Measurements from ENCODE around the gene DRC1.
"Not testable (repeated sequence)": the region's sequence is repeated elsewhere in the genome, so short reads cannot be mapped to it uniquely, and the experiment has no call there.

DRC1 gene

DNA sequence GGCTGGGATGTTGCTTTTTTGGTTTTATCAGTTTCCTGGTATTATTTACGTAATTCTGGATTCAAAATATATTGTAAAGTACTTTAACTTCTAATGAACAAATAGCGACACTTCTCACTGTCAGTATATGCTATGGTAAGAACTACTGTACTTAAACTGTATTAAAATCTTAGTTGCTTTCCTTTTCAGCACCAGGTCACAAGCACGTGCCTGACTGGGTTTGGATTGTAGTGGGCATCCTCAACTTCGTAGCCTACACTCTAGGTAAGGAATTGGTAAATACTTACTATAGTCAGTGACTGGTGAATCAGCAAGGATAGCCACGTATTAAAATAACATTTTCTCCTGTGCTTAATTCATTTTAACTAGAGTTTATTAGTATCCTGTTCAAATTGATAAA lies 34.8 kb upstream of the DRC1 start:
- no peaks in the 10 kb centered on the region for H3K27me3 ChIP-seq (ENCODE audit: control insufficient read depth, insufficient read depth, low read length)
- no peak overlapping the region for H2AFZ ChIP-seq
- H3K4me1 ChIP-seq, result peaks cover 34% of the 10 kb centered on the region
- no peak overlapping the region for H3K4me3 ChIP-seq (ENCODE audit: low read depth, low read length)
- TF ChIP-seq, protein P1, sequence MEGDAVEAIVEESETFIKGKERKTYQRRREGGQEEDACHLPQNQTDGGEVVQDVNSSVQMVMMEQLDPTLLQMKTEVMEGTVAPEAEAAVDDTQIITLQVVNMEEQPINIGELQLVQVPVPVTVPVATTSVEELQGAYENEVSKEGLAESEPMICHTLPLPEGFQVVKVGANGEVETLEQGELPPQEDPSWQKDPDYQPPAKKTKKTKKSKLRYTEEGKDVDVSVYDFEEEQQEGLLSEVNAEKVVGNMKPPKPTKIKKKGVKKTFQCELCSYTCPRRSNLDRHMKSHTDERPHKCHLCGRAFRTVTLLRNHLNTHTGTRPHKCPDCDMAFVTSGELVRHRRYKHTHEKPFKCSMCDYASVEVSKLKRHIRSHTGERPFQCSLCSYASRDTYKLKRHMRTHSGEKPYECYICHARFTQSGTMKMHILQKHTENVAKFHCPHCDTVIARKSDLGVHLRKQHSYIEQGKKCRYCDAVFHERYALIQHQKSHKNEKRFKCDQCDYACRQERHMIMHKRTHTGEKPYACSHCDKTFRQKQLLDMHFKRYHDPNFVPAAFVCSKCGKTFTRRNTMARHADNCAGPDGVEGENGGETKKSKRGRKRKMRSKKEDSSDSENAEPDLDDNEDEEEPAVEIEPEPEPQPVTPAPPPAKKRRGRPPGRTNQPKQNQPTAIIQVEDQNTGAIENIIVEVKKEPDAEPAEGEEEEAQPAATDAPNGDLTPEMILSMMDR (IDR thresholded peaks at IDR 0.05), result no peak
- H3K27ac ChIP-seq, result no peak overlapping the region
- no peak overlapping the region for H3K9ac ChIP-seq
- no peaks in the 10 kb centered on the region for H3K9me3 ChIP-seq (ENCODE audit: control insufficient read depth, low read length)
- no peaks in the 10 kb centered on the region for H3K36me3 ChIP-seq (ENCODE audit: control insufficient read depth, insufficient read depth, low read length)
- no peak overlapping the region for H3K4me2 ChIP-seq (ENCODE audit: low read length)
- H3K79me2 ChIP-seq, result peaks cover 5% of the 10 kb centered on the region

DNA sequence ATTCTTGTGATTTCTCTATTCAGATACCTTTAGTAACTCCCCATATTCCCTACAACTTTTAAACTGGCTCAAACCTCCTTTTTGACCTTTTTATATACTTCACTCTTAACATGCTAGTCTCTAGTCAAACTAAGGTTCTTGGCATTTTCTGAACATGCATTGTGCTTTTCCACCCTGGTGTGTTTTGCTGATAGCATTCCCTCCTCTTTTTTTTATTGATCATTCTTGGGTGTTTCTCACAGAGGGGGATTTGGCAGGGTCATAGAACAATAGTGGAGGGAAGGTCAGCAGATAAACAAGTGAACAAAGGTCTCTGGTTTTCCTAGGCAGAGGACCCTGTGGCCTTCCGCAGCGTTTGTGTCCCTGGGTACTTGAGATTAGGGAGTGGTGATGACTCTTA lies 32.1 kb upstream of the DRC1 start:
- H3K27me3 ChIP-seq (ENCODE audit: control insufficient read depth, insufficient read depth, low read length); H3K36me3 ChIP-seq (ENCODE audit: control insufficient read depth, insufficient read depth, low read length): not testable (repeated sequence)

DNA sequence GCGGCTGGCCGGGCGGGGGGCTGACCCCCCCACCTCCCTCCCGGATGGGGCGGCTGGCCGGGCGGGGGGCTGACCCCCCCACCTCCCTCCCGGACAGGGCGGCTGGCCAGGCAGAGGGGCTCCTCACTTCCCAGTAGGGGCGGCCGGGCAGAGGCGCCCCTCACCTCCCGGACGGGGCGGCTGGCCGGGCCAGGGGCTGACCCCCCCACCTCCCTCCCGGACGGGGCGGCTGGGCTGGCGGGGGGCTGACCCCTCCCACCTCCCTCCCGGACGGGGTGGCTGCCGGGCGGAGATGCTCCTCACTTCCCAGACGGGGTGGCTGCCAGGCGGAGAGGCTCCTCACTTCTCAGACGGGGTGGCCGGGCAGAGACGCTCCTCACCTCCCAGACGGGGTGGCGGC lies 30.8 kb upstream of the DRC1 start:
- peaks cover 20% of the 10 kb centered on the region for H3K4me1 ChIP-seq
- H3K4me2 ChIP-seq (ENCODE audit: low read length); H3K4me3 ChIP-seq (ENCODE audit: low read depth, low read length); H3K36me3 ChIP-seq (ENCODE audit: control insufficient read depth, insufficient read depth, low read length); H3K79me2 ChIP-seq; H2AFZ ChIP-seq; H3K9ac ChIP-seq; H3K27ac ChIP-seq; H3K9me3 ChIP-seq (ENCODE audit: control insufficient read depth, low read length); H3K27me3 ChIP-seq (ENCODE audit: control insufficient read depth, insufficient read depth, low read length): not testable (repeated sequence)

More for the DNA sequence above, 32.1 kb upstream of the DRC1 start:
- H3K4me3 ChIP-seq (ENCODE audit: low read depth, low read length); H2AFZ ChIP-seq; H3K4me2 ChIP-seq (ENCODE audit: low read length); H3K27ac ChIP-seq; H3K9me3 ChIP-seq (ENCODE audit: control insufficient read depth, low read length); H3K9ac ChIP-seq; H3K79me2 ChIP-seq: not testable (repeated sequence)
- peaks cover 25% of the 10 kb centered on the region for H3K4me1 ChIP-seq

DNA sequence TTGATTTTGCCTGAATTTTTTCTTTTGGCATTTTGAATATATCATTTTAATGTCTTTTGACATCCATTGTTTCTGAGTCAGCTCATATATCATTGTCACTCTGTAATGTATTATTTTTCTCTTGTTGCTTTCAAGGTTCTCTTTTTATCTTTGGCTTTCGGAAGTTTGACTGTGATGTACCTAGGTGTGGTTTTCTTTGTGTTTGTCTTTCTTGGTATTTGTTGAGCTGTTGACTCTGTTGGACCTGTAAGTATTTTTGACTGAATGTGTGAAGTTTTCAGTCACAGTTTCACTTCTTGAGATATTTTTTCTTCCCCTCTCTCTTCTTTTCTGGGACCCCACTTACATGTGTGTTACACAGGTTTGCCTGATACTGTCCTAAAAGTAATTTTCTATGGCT lies 24.9 kb upstream of the DRC1 start:
- no peak overlapping the region for H3K4me2 ChIP-seq (ENCODE audit: low read length)
- H3K9me3 ChIP-seq (ENCODE audit: control insufficient read depth, low read length), result no peaks in the 10 kb centered on the region
- H2AFZ ChIP-seq, result no peak overlapping the region
- no peaks in the 10 kb centered on the region for H3K36me3 ChIP-seq (ENCODE audit: control insufficient read depth, insufficient read depth, low read length)
- H3K9ac ChIP-seq, result no peak overlapping the region
- H3K27me3 ChIP-seq (ENCODE audit: control insufficient read depth, insufficient read depth, low read length), result no peaks in the 10 kb centered on the region
- no peak overlapping the region for H3K4me3 ChIP-seq (ENCODE audit: low read depth, low read length)
- H3K79me2 ChIP-seq, result no peaks in the 10 kb centered on the region
- TF ChIP-seq, protein P1 (IDR thresholded peaks at IDR 0.05), result no peak
- H3K4me1 ChIP-seq, result no peaks in the 10 kb centered on the region
- no peak overlapping the region for H3K27ac ChIP-seq

DNA sequence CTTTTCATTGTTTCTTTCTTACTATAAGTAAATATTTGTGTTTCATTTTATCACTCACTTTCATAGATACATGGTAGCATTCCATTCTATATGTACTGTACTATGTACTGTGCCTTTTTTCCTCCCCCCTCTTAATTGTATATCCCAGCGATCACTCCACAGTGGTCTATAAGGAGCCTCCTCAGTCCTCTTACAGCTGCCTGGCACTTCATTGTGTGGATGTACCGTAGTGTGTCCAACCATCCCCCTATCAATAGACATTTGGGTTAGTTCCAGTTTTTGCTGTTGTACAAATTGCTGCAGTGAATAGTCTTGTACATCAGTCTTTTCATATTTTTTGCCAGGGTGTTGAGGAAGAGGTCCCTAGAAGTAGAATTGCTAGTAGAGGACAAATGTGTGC lies 21.4 kb upstream of the DRC1 start:
- TF ChIP-seq, protein P1 (IDR thresholded peaks at IDR 0.05), result no peak
- H3K79me2 ChIP-seq, result no peaks in the 10 kb centered on the region
- H3K27ac ChIP-seq, result no peak overlapping the region
- H2AFZ ChIP-seq, result no peak overlapping the region
- no peak overlapping the region for H3K4me3 ChIP-seq (ENCODE audit: low read depth, low read length)
- no peak overlapping the region for H3K4me2 ChIP-seq (ENCODE audit: low read length)
- no peaks in the 10 kb centered on the region for H3K27me3 ChIP-seq (ENCODE audit: control insufficient read depth, insufficient read depth, low read length)
- no peaks in the 10 kb centered on the region for H3K36me3 ChIP-seq (ENCODE audit: control insufficient read depth, insufficient read depth, low read length)
- H3K4me1 ChIP-seq, result no peaks in the 10 kb centered on the region
- H3K9ac ChIP-seq, result no peak overlapping the region
- H3K9me3 ChIP-seq (ENCODE audit: control insufficient read depth, low read length), result no peaks in the 10 kb centered on the region

DNA sequence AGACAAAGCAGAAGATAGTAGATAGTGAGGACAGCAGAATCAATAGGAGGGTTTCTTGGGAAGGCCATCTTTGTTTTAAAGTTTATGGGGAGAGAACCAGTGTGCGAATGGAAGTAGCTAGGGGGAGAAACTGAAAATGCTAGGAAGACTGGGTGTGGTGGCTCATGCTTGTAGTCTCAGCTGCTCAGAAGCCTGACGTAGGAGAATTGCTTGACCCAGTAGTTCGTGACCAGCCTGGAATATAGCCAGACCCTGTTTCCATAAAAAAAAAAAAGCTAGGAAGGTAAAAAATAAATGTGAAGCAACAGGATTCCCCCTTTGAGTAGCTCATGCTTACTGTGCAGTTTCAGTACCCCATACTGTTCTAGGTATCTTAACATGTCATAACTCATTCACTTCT lies 19.2 kb upstream of the DRC1 start:
- Histone ChIP-seq H3K27me3 (ENCODE audit: control insufficient read depth, insufficient read depth, low read length) (no peaks in the 10 kb centered on the region), H3K9ac (no peak overlapping the region), H3K27ac (no peak overlapping the region), H3K4me2 (ENCODE audit: low read length) (no peak overlapping the region), H2AFZ (no peak overlapping the region), H3K79me2 (no peaks in the 10 kb centered on the region), H3K9me3 (ENCODE audit: control insufficient read depth, low read length) (no peaks in the 10 kb centered on the region), H3K36me3 (ENCODE audit: control insufficient read depth, insufficient read depth, low read length) (no peaks in the 10 kb centered on the region), H3K4me3 (ENCODE audit: low read depth, low read length) (no peak overlapping the region), H3K4me1 (no peaks in the 10 kb centered on the region)
- TF ChIP-seq, protein P1 (IDR thresholded peaks at IDR 0.05), result no peak

All from parathyroid adenoma (tissue), 2 donors.